GM18870 (cell line): ENCODE data around the gene EMP1.

Source experiments
- ATAC-seq: cut with Tn5 transposase; IDR thresholded peaks from one replicate; pipeline ENCODE4 v1.9.1; 2021; ENCODE audit warnings: moderate library complexity; ENCODE audit not compliant: unreplicated experiment

EMP1 gene

GRCh38 chr12:13219320-13219719, 22.8 kb downstream of the EMP1 start:
- no peak for ATAC-seq

- no peak for ATAC-seq
These were observed 24.3 kb downstream of the EMP1 start for GRCh38 chr12:13220838-13221237.

- ATAC-seq, result no peak
These were observed 25.6 kb downstream of the EMP1 start for GRCh38 chr12:13222076-13222475.

GRCh38 chr12:13223179-13223804, 26.8 kb downstream of the EMP1 start:
- no peak for ATAC-seq

GRCh38 chr12:13223941-13224340, 27.4 kb downstream of the EMP1 start:
- no peak for ATAC-seq

GRCh38 chr12:13227191-13227590, 30.7 kb downstream of the EMP1 start:
- no peak for ATAC-seq

GRCh38 chr12:13228579-13228978, 32.1 kb downstream of the EMP1 start:
- ATAC-seq, result no peak

GRCh38 chr12:13229504-13229903, 33.0 kb downstream of the EMP1 start:
- ATAC-seq, result no peak

GRCh38 chr12:13230500-13230899, 34.0 kb downstream of the EMP1 start:
- ATAC-seq, result no peak

- peak; percentile 52 for ATAC-seq
These were observed 37.5 kb downstream of the EMP1 start for GRCh38 chr12:13233830-13234641.

GRCh38 chr12:13238204-13238603, 41.7 kb downstream of the EMP1 start:
- no peak for ATAC-seq

- ATAC-seq, result no peak
These were observed 45.4 kb downstream of the EMP1 start for GRCh38 chr12:13241833-13242488.

GRCh38 chr12:13242936-13243335, 46.4 kb downstream of the EMP1 start:
- no peak for ATAC-seq

GRCh38 chr12:13243516-13244070, 47.1 kb downstream of the EMP1 start:
- no peak for ATAC-seq

- no peak for ATAC-seq
These were observed 51.1 kb downstream of the EMP1 start for GRCh38 chr12:13247596-13247995.

GRCh38 chr12:13248964-13249363, 52.4 kb downstream of the EMP1 start:
- ATAC-seq, result no peak

- no peak for ATAC-seq
These were observed 53.9 kb downstream of the EMP1 start for GRCh38 chr12:13250416-13250815.

- ATAC-seq, result no peak
These were observed 55.0 kb downstream of the EMP1 start for GRCh38 chr12:13251521-13251920.

GRCh38 chr12:13252024-13252423, 55.5 kb downstream of the EMP1 start:
- ATAC-seq, result no peak

GRCh38 chr12:13252616-13253015, 56.1 kb downstream of the EMP1 start:
- no peak for ATAC-seq

- ATAC-seq, result no peak
These were observed 57.6 kb downstream of the EMP1 start for GRCh38 chr12:13253966-13254760.
